Globus pallidus (tissue), 1 donor: ENCODE data around the gene GIMAP1.
"Not testable (repeated sequence)": the region's sequence is repeated elsewhere in the genome, so short reads cannot be mapped to it uniquely, and the experiment has no call there.

ENCODE experiments used
- DNase-seq: peaks from one replicate; pipeline ENCODE4 v3.0.0-alpha.2; 2015; ENCODE audit warnings: low spot score

The GIMAP1 gene

DNA sequence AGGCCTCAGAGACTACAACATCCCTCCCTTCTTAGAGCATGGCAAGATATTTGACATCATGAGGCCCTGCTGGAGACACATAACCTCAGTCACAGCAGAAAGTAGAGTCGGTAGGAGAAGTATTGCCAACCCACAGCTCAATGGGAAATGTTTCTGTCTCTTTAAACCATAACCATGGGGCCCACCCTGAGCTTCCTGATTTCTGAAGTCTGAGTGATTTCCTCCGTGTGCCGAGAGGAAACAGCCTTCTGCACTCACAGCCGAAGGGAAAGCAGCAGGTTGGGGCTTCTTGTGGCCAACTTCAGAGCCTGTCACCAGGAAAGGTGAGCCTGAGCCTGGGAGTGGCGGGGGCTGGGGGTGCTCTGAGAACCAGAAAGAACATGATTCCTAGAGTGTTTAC is at the start of gene GIMAP1:
GIMAP1 (plus strand) TSS at position 246 of the 400 bp plus-strand sequence. CDS start 2,435 bp downstream, outside the sequence.
- peak; percentile 48 for DNase-seq

DNA sequence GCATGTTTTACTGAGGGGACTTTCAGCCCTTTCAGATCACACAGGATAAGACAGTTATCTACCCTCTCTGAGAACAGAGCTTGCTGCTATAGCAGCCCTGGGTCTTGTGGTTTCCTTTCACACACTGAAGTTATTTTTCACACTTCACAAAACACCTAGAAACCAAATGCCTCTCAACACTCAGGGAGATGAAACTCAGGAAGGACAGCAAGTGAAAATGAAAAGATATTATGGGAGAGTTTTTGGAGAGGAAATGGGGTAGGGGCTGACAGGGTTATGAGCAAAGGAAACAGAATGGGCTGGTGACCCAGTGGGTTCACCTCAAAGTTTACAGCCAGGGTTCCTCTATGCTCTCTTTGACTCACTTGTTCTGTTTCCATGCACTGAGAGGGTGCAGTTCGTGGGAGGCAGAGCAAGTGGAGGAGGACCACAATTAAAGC is 47.9 kb upstream of the GIMAP1 start:
- no peak for DNase-seq

DNA sequence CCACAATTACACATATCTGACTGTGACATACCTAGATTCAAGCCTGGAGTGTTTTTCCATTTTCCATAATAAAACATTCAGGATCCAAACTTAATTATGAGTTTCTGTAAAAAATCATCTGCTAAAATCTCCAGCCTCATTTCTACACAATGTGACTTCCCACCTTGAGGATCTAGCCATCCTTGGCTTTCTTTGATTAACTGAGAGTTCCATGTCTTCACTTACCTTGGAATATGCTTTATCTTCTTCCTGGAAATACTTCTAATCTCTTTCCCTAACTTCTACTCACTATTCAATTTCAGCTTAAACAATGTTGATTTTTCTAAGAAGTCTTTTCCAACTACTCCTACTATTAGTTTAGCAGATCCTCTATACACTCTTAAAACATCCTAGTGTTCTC is 47.4 kb upstream of the GIMAP1 start:
- DNase-seq, result no peak

DNA sequence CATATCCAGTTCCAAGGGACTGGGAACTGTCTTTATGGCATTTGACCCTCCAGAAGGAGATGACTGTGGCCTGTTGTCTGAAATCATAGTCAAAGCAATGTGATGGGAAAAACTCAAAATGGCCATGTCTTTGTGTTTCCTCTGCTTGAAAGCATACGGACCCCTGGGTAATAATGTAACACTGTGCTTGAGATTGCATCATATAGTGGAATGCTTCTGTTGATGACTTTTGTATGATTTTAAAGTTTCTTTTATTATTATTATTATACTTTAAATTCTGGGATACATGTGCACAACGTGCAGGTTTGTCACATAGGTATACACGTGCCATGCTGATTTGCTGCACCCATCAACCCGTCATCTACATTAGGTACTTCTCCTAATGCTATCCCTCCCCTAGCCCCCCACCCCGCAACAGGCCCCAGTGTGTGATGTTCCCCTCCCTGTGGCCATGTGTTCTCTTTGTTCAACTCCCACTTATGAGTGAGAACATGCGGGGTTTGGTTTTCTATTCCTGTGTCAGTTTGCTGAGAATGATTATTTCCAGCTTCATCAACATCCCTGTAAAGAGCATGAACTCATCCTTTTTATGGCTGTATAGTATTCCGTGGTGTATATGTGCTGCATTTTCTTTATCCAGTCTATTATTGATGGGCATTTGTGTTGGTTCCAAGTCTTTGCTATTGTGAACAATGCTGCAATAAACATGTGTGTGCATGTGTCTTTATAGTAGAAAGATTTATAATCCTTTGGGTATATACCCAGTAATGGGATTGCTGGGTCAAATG is 44.4 kb upstream of the GIMAP1 start:
- not testable (repeated sequence) for DNase-seq

GRCh38 chr7:150675714-150676113 is 40.7 kb upstream of the GIMAP1 start:
- no peak for DNase-seq

DNA sequence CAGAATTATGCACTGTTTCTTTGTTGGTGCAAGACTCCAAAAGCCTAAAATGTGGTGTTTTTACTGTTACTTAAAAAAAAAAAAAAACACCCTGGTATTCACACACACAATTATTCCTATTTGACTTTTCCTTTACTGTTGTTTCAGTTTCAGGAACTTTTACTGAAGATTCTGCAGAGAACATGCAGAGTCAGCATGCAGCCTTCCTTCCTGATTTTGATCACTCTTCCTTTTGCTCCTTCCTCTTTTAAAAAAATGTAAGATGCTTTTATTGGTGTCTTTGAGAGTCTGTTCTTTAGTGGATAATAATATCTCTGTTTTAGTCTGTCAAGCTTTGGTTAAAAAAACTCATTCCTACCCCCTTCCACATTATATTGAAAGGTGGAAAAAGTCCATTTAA is 40.1 kb upstream of the GIMAP1 start:
- DNase-seq, result peak; percentile 20

DNA sequence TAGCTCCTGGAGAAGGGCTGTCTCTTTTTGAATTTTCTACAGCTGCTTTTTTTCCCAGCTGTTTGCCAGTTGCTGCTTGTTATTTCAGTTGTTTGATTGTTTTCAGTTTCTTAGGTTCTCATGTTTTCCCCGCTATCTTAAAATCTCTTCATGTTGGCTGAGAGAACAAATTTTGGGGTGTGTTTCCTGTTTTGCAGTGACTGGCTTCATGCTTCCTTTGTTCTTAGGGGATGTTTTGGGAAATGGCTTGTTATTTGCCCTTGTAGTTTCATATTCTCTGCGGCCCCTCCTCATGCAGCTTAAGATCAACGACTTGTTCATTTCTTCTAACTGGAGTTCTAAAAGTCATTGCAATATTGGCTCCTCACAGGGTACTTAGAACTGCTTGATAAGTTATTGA is 39.6 kb upstream of the GIMAP1 start:
- not testable (repeated sequence) for DNase-seq

DNA sequence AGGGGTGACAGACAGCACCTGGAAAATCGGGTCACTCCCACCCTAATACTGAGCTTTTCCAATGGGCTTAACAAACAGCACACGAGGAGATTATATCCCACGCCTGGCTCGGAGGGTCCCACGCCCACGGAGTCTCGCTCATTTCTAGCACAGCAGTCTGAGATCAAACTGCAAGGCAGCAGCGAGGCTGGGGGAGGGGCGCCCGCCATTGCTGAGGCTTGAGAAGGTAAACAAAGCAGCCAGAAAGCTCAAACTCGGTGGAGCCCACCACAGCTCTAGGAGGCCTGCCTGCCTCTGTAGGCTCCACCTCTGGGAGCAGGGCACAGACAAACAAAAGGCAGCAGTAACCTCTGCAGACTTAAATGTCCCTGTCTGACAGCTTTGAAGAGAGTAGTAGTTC is 37.8 kb upstream of the GIMAP1 start:
- DNase-seq, result not testable (repeated sequence)

GRCh38 chr7:150680364-150680763 is 36.0 kb upstream of the GIMAP1 start:
- not testable (repeated sequence) for DNase-seq

- DNase-seq, result peak; percentile 50
These were observed 31.0 kb upstream of the GIMAP1 start, which contains the start of gene GIMAP2 for GRCh38 chr7:150685219-150686029. Gene GIMAP2 (plus strand): TSS chr7:150685706. CDS start chr7:150687060, 1,354 bp downstream.

GRCh38 chr7:150686030-150686631 is 30.3 kb upstream of the GIMAP1 start:
- DNase-seq, result no peak

DNA sequence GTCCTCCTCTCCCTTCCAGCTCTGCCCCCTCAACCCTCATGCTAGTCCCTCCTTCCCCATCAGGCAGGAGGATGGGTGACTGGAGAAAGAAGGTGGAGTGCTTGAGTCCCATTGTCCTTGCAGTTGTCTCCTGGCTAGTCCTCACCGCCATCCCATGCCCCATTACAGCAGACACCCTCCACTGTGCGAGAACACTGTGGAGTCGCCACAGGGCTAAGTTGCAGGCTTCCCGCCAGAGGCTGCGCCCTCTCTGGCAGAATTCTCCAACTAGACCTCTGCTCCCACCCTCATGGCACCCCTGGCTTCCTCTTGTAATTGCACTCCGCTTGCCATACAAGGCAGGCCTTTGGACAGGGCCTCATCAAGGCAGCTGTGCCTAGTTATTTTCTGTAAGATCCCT is 27.8 kb upstream of the GIMAP1 start:
- DNase-seq, result no peak

DNA sequence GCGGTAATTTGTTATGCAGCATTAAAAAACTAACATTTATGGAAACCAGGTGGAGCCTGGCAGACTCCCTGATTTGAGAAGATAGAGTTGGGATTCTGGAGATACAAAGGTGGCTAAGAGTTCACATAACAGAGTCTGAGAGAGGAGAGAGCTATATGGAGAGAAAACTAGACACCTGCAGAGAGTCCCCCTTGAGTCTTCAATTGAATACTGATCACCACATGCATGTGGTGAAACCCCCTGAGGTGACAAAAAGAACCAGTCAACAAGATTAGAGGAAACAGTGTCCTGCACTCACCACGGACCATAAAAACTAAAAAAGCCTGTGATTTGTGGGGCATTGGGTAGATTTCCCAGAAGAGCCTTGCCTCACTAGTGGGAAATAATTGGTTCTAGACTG is 20.8 kb upstream of the GIMAP1 start:
- no peak for DNase-seq

DNA sequence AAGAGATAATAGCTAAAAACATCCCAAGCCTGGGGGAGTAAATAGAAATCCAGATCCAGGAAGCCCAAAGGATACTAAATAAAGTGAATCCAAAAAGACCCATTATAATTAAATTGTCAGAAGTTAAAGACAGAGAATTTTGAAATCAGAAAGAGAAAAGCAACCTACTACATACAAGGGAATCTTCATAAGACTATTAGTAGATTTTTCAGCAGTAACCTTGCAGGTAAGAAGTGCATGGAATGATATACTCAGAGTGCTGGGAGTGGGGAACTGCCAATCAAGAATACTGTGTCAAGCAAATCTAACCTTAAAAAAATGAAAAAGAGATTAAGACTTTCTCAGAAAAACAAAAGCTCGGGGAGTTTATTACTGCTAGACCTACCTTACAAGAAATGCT is 13.2 kb upstream of the GIMAP1 start:
- no peak for DNase-seq

GRCh38 chr7:150715293-150715692 is 1.1 kb upstream of the GIMAP1 start:
- DNase-seq, result no peak

GRCh38 chr7:150715738-150716137 is 675 bp upstream of the GIMAP1 start:
- no peak for DNase-seq

- no peak for DNase-seq
These were observed 526 bp downstream of the GIMAP1 start for GRCh38 chr7:150716939-150717338.

DNA sequence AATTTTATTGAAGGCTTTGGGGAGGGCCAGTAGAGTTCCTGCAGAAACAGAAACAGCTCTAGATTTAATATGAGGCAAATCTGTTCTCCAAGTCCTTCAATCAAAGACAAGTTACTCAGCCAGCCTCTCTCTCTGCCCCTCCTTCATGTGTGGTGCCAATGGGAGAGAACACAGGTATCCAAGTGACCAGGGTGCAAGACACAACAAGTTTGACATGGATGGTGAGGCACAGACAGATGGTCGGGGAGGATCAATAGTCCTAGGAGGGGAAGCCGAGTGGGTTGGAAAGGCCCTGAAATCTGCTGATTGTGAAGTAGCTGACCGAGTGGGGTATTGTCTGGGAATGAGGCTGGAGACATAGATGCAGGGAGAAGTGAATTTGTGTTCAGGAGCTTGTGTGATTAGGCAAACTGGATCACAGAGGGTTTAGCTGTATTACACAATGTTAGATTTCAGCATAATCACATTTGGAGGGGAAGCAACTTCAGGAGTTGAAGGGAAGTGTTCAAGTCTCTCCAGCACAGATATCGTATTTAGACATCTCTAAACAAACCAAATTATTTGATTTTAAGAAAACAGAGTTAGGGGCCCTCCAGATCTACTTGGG is 1.5 kb downstream of the GIMAP1 start:
- DNase-seq, result no peak

- DNase-seq, result no peak
These were observed 3.0 kb downstream of the GIMAP1 start for GRCh38 chr7:150719436-150719835.

- DNase-seq, result no peak
These were observed 3.8 kb downstream of the GIMAP1 start for GRCh38 chr7:150719960-150720891.

GRCh38 chr7:150721970-150722373 is 5.6 kb downstream of the GIMAP1 start:
- DNase-seq, result no peak
